PC-9 (cell line): Measurements from ENCODE around the gene TP53BP2. TPM values are rescaled to one million over a fixed set of nuclear protein-coding genes. Genes with fewer than 3 reads are reported as not detected.
"Not testable (repeated sequence)": the region's sequence is repeated elsewhere in the genome, so short reads cannot be mapped to it uniquely, and the experiment has no call there.

ENCODE experiments used
- BruUV-seq: library from RNA; stranded (reverse); fragments of 400-500 nt; replicated peaks from 2 replicates; lab custom pipeline; 2021; lab: Mats Ljungman, UMichigan
- CTCF ChIA-PET: fragments of 300-600 bp; sonication (Branson Sonifier 250); formaldehyde crosslinking; loops from one replicate; lab custom pipeline; 2022; ENCODE audit warnings: antibody characterized with exemption; lab: Charles Lee
- POLR2A ChIA-PET: fragments of 300-600 bp; sonication (Branson Sonifier 250); formaldehyde crosslinking; loops from one replicate; lab custom pipeline; 2022; ENCODE audit warnings: antibody characterized with exemption; ENCODE audit not compliant: unreplicated experiment; lab: Charles Lee
- DNase-seq, 2 experiments: peaks; one replicate each; pipeline versions ENCODE4 v3.0.0 to v3.0.0-alpha.2; 2015 to 2022; ENCODE audit warnings: mixed read lengths in 1 of 2
- H2AFZ ChIP-seq: fragments of 200-600 bp; sonication (generic); 2 replicates; pipeline ENCODE4 v1.8.1; 2017; ENCODE audit warnings: antibody characterized with exemption
- H3F3A ChIP-seq: fragments of 200-600 bp; sonication (generic); 2 replicates; pipeline ENCODE4 v1.8.1; 2017; ENCODE audit warnings: antibody characterized with exemption, mild to moderate bottlenecking, low read depth; ENCODE audit not compliant: insufficient read depth
- H3K27ac ChIP-seq: fragments of 200-600 bp; sonication (generic); 2 replicates; pipeline ENCODE4 v1.6.1; 2016; ENCODE audit warnings: mixed run types
- H3K27me3 ChIP-seq: fragments of 200-600 bp; sonication (generic); 2 replicates; pipeline ENCODE4 v1.6.1; 2016; ENCODE audit warnings: low read depth, mixed run types; ENCODE audit not compliant: insufficient read depth
- H3K36me3 ChIP-seq: fragments of 200-600 bp; sonication (generic); 2 replicates; pipeline ENCODE4 v1.6.1; 2016; ENCODE audit warnings: low read depth, mixed run types
- H3K4me1 ChIP-seq: fragments of 200-600 bp; sonication (generic); replicated peaks from 2 replicates; pipeline ENCODE4 v1.6.1; 2016; ENCODE audit warnings: mixed run types; ENCODE audit not compliant: insufficient read depth
- H3K4me2 ChIP-seq: fragments of 200-600 bp; sonication (generic); 2 replicates; pipeline ENCODE4 v1.6.1; 2017; ENCODE audit warnings: mixed run types
- H3K4me3 ChIP-seq: fragments of 200-600 bp; sonication (generic); 2 replicates; pipeline ENCODE4 v1.6.1; 2016; ENCODE audit warnings: mixed run types
- H3K79me2 ChIP-seq: fragments of 200-600 bp; sonication (generic); 2 replicates; pipeline ENCODE4 v1.6.1; 2017; ENCODE audit warnings: low read depth, mixed run types
- H3K9me2 ChIP-seq: fragments of 200-600 bp; sonication (generic); 2 replicates; pipeline ENCODE4 v1.8.1; 2017; ENCODE audit warnings: mild to moderate bottlenecking; ENCODE audit not compliant: insufficient read depth
- H3K9me3 ChIP-seq: fragments of 200-600 bp; sonication (generic); 2 replicates; pipeline ENCODE4 v1.8.1; 2016; ENCODE audit warnings: low read depth; ENCODE audit not compliant: insufficient read depth
- H4K20me1 ChIP-seq: fragments of 200-600 bp; sonication (generic); 2 replicates; pipeline ENCODE4 v1.8.1; 2017; ENCODE audit not compliant: insufficient read depth
- CTCF ChIP-seq: fragments of 200-600 bp; sonication (generic); conservative IDR thresholded peaks from 2 replicates; pipeline ENCODE4 v1.6.1; 2017; ENCODE audit warnings: mixed run types, antibody characterized with exemption, mild to moderate bottlenecking, moderate library complexity
- EZH2 ChIP-seq: fragments of 200-600 bp; sonication (generic); IDR thresholded peaks from 2 replicates; pipeline ENCODE4 v1.8.0; 2017; ENCODE audit warnings: antibody characterized with exemption, low read depth
- intact Hi-C: fragments of 100-400 bp; cut with micrococcal nuclease; formaldehyde crosslinking; loops from one replicate; pipeline ENCODE4 v1.10.0; 2022; ENCODE audit not compliant: unreplicated experiment
- total RNA-seq: library from RNA; stranded (reverse); gene quantifications from 2 replicates; pipeline ENCODE4 v1.2.3, GENCODE V29; 2021

Gene TP53BP2
- total RNA-seq, 1 experiment from 2014 or later: 63.1 TPM

GRCh38 chr1:223843934-223844786 lies 1.6 kb downstream of the TP53BP2 start:
- CTCF ChIA-PET: interaction anchor here (0.7 kb wide), 1 partner anchor 13 kb away, joined by 4 read pairs; no protein-coding TSS in a partner anchor
- no peaks in the 10 kb centered on the region; the same call in 1 of the 2 replicates for H3K36me3 ChIP-seq

GRCh38 chr1:223842784-223843183 lies 3.0 kb downstream of the TP53BP2 start:
- no TSS peak for BruUV-seq
- DNase-seq: no peak
- peak overlapping the region; percentile 18; the same call in 1 of the 2 replicates for H3K4me3 ChIP-seq
- no peaks in the 10 kb centered on the region; the same call in 1 of the 2 replicates for H3K36me3 ChIP-seq
- peaks cover 56% of the 10 kb centered on the region for H3K4me1 ChIP-seq
- no peak overlapping the region for H2AFZ ChIP-seq
- peaks cover 16% of the 10 kb centered on the region; the same call in 1 of the 2 replicates for H3F3A ChIP-seq
- POLR2A ChIA-PET: no interaction called here
- intact Hi-C loops: no loop called here
- H3K27ac ChIP-seq: peak overlapping the region; percentile 13; the same call in 1 of the 2 replicates
- peaks cover 86% of the 10 kb centered on the region for H3K79me2 ChIP-seq
- no peaks in the 10 kb centered on the region for H3K27me3 ChIP-seq
- H4K20me1 ChIP-seq: peaks cover 22% of the 10 kb centered on the region
- H3K4me2 ChIP-seq: peak overlapping the region; percentile 83
- TF ChIP-seq CTCF (no peak), EZH2 (no peak)
- CTCF ChIA-PET: interaction anchor here (0.6 kb wide), 3 partner anchors 34 to 162 kb away, joined by 3 to 6 read pairs (median 4); no protein-coding TSS in a partner anchor
- H3K9me2 ChIP-seq: no peaks in the 10 kb centered on the region
- H3K9me3 ChIP-seq: no peaks in the 10 kb centered on the region

More at GRCh38 chr1:223843934-223844786, 1.6 kb downstream of the TP53BP2 start:
- Histone ChIP-seq H3K4me1 (peaks cover 44% of the 10 kb centered on the region), H3F3A (peaks cover 16% of the 10 kb centered on the region; the same call in 1 of the 2 replicates), H3K4me3 (peak overlapping the region; percentile 72), H3K9me2 (no peaks in the 10 kb centered on the region), H2AFZ (no peak overlapping the region), H3K79me2 (peaks cover 72% of the 10 kb centered on the region), H3K27me3 (no peaks in the 10 kb centered on the region), H4K20me1 (peaks cover 22% of the 10 kb centered on the region), H3K9me3 (no peaks in the 10 kb centered on the region; the same call in 1 of the 2 replicates), H3K27ac (peak overlapping the region; percentile 95), H3K4me2 (peak overlapping the region; percentile 83)
- no peak for TF ChIP-seq CTCF
- no peak for TF ChIP-seq EZH2
- BruUV-seq: no TSS peak
- DNase-seq: no peak
- intact Hi-C loops: loop anchor here (2.0 kb wide), 1 partner anchor 137 kb away; no protein-coding TSS in a partner anchor
- POLR2A ChIA-PET: interaction anchor here (0.8 kb wide), 1 partner anchor 16 kb away, joined by 6 read pairs; no protein-coding TSS in a partner anchor

- BruUV-seq: not testable (repeated sequence)
- CTCF ChIA-PET: interaction anchor here (0.6 kb wide), 3 partner anchors 33 to 163 kb away, joined by 3 to 6 read pairs (median 4); no protein-coding TSS in a partner anchor
- H3F3A ChIP-seq: peaks cover 20% of the 10 kb centered on the region
Measured at GRCh38 chr1:223841977-223842623, 3.6 kb downstream of the TP53BP2 start.

More at GRCh38 chr1:223841977-223842623, 3.6 kb downstream of the TP53BP2 start:
- peaks cover 88% of the 10 kb centered on the region for H3K79me2 ChIP-seq
- H3K36me3 ChIP-seq, H3K4me3 ChIP-seq, H3K9me2 ChIP-seq, H2AFZ ChIP-seq, H3K27ac ChIP-seq, H3K27me3 ChIP-seq, intact Hi-C loops, H3K9me3 ChIP-seq, DNase-seq: not testable (repeated sequence)
- H4K20me1 ChIP-seq: peaks cover 22% of the 10 kb centered on the region
- peak overlapping the region; percentile 83 for H3K4me2 ChIP-seq
- POLR2A ChIA-PET: interaction anchor here (0.6 kb wide), 1 partner anchor 46 kb away, joined by 4 read pairs; no protein-coding TSS in a partner anchor
- peaks cover 56% of the 10 kb centered on the region for H3K4me1 ChIP-seq
